Ascending aorta (tissue), 2 donors: ENCODE data around the gene SFXN4. TPM values are rescaled to one million over a fixed set of nuclear protein-coding genes. Genes with fewer than 3 reads are reported as not detected.

Experiments used
- DNase-seq, 2 donors: peaks; one replicate each; pipeline ENCODE4 v3.0.0-alpha.2; 2019; ENCODE audit warnings: low spot score in 2 of 2
- H3K27ac ChIP-seq, 2 donors: fragments of 200-600 bp; sonication (generic); one replicate each; pipeline ENCODE4 v1.5.1; 2016 to 2017; ENCODE audit warnings: mild to moderate bottlenecking in 1 of 2
- H3K27me3 ChIP-seq: fragments of 200-600 bp; sonication (generic); one replicate; pipeline ENCODE4 v1.5.1; 2017
- H3K36me3 ChIP-seq, 2 donors: fragments of 200-600 bp; sonication (generic); one replicate each; pipeline ENCODE4 v1.5.1; 2016
- H3K4me1 ChIP-seq, 2 donors: fragments of 200-600 bp; sonication (generic); one replicate each; pipeline ENCODE4 v1.5.1; 2016 to 2017; ENCODE audit warnings: mild to moderate bottlenecking in 1 of 2
- H3K4me3 ChIP-seq, 2 donors: fragments of 200-600 bp; sonication (generic); one replicate each; pipeline ENCODE4 v1.5.1; 2016 to 2017; ENCODE audit warnings: mild to moderate bottlenecking in 1 of 2
- H3K9me3 ChIP-seq, 2 donors: fragments of 200-600 bp; sonication (generic); one replicate each; pipeline ENCODE4 v1.5.1; 2016
- intact Hi-C: fragments of 100-400 bp; cut with DNase I; formaldehyde crosslinking; loops from one replicate; pipeline ENCODE4 v1.15.1; 2023
- total RNA-seq: library from RNA; depleted of rRNA; stranded (reverse); fragments of >200 nt; gene quantifications from one replicate; pipeline ENCODE4 v1.1.0, GENCODE V29; 2016
- TF ChIP-seq, protein P1 (sequence below), 3 experiments: fragments of 200-600 bp in 2 of 3; fragments of 450-650 bp in 1 of 3; sonication (generic) in 2 of 3; IDR thresholded peaks; one replicate each; pipeline ENCODE4 v1.5.1; 2016 to 2019; ENCODE audit warnings: antibody characterized with exemption in 3 of 3, mild to moderate bottlenecking in 1 of 3, moderate library complexity in 1 of 3

Gene SFXN4
- total RNA-seq, 1 donor from 2014 or later, result 13.7 TPM

DNA sequence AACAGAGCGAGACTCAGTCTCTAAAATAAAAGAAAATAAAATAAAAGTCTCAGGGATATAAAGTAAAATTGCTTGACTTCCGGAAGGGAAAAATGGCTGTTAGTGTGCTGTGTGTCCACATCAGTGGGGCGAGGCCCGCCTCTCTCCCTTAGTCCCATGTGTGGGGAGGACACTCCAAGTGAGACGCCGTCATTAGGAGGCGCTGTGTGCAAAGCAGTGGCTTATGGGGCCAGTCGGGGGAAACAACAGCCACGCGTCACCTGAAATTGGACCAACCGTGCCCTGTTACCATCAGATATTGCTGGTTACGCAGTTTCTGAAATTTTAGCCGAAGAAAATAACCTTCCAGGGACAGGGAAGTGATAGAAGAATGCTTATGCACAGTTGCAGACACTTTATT lies 15.8 kb downstream of the SFXN4 start:
- H3K4me1 ChIP-seq, result no peaks in the 10 kb centered on the region
- H3K27me3 ChIP-seq, result no peaks in the 10 kb centered on the region
- peaks cover 39 to 74% of the 10 kb centered on the region in 2 donors for H3K36me3 ChIP-seq
- TF ChIP-seq, protein P1, sequence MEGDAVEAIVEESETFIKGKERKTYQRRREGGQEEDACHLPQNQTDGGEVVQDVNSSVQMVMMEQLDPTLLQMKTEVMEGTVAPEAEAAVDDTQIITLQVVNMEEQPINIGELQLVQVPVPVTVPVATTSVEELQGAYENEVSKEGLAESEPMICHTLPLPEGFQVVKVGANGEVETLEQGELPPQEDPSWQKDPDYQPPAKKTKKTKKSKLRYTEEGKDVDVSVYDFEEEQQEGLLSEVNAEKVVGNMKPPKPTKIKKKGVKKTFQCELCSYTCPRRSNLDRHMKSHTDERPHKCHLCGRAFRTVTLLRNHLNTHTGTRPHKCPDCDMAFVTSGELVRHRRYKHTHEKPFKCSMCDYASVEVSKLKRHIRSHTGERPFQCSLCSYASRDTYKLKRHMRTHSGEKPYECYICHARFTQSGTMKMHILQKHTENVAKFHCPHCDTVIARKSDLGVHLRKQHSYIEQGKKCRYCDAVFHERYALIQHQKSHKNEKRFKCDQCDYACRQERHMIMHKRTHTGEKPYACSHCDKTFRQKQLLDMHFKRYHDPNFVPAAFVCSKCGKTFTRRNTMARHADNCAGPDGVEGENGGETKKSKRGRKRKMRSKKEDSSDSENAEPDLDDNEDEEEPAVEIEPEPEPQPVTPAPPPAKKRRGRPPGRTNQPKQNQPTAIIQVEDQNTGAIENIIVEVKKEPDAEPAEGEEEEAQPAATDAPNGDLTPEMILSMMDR (IDR thresholded peaks at IDR 0.05), result no peak
- no peak overlapping the region for H3K27ac ChIP-seq
- no peak for DNase-seq
- H3K4me3 ChIP-seq, result no peak overlapping the region
- H3K9me3 ChIP-seq, result no peaks in the 10 kb centered on the region
- intact Hi-C loops, result no loop called here

DNA sequence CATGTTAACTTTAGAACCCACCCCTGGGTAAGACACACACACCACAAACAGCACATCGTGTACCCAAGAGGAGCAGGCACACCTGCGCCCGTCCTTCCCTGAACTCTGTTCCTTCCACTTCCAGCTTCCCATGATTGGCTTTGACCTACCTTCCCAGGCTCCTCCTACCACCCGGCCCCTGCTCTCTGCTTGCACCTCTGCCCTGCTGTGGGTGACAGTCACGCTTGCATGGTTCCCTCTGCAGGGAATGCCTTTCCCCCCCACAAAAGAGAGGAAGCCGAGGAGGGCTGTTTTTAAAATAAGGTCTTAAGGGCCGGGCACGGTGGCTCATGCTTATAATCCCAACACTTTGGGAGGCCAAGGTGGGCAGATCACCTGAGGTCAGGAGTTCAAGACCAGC lies 16.4 kb downstream of the SFXN4 start:
- no peaks in the 10 kb centered on the region for H3K9me3 ChIP-seq
- no peak overlapping the region for H3K27ac ChIP-seq
- no peak overlapping the region for H3K4me3 ChIP-seq
- no peak for DNase-seq
- no peaks in the 10 kb centered on the region for H3K4me1 ChIP-seq
- TF ChIP-seq, protein P1 (IDR thresholded peaks at IDR 0.05), result no peak
- intact Hi-C loops, result no loop called here
- H3K27me3 ChIP-seq, result no peaks in the 10 kb centered on the region
- peaks cover 33 to 68% of the 10 kb centered on the region in 2 donors for H3K36me3 ChIP-seq

DNA sequence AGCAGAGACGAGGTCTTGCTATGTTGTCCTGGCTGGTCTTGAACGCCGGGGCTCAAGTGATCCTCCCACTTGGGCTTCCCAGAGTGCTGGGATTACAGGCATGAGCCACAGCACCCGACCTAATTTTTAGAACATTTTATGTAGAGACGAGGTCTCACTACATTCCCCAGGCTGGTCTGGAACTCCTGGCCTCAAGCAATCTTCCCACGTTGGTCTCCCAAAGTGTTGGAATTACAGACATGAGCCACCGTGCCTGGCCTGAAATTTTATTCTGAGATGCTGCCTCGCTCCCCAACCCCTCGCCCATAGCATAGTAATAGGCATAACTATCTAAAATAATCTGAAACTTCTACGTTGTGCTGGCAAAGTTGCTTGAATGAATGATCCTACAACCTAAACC lies 21.9 kb downstream of the SFXN4 start:
- intact Hi-C loops, result no loop called here
- TF ChIP-seq, protein P1 (IDR thresholded peaks at IDR 0.05), result no peak

DNA sequence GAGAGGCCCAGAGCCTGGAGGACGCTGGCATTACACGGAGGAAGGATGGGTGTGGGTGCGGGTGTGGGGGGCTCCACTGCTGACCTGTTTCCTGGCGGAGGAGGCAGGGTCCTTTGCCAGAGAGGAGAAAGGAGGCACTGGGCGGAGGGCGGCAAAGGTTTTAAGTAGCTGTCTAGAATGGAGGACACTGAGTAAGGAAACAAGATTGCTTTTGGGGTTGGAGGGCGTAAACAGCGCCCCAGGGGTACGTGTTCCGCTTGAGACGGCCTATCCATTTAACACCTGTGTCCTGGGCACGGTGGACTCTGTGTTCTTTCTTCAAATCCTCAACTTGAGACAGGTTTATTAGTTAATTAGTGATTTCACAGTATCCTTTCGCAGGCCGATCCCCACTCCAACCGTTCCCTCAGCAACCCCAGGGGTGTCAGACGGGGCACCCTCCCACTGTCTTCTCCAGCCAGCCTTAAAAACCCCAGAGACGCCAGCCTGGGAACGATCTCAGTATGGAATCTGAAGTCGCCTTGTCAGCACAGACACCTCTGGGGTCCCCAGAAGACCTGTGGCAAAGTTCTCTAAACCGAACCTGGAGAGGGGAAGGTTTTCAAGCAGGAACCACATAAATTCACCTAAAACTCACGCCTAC lies 24.8 kb downstream of the SFXN4 start:
- no peak for DNase-seq
- Histone ChIP-seq H3K9me3 (no peaks in the 10 kb centered on the region), H3K36me3 (peaks cover under 1 to 16% of the 10 kb centered on the region in 2 donors), H3K4me1 (no peaks in the 10 kb centered on the region), H3K27ac (no peak overlapping the region), H3K27me3 (no peaks in the 10 kb centered on the region), H3K4me3 (no peak overlapping the region)
- intact Hi-C loops, result no loop called here
- TF ChIP-seq, protein P1 (IDR thresholded peaks at IDR 0.05), result no peak

More for the DNA sequence above, 21.9 kb downstream of the SFXN4 start:
- Histone ChIP-seq H3K9me3 (no peaks in the 10 kb centered on the region), H3K4me1 (no peaks in the 10 kb centered on the region), H3K4me3 (no peak overlapping the region), H3K27ac (no peak overlapping the region), H3K27me3 (no peaks in the 10 kb centered on the region), H3K36me3 (peaks cover 20 to 35% of the 10 kb centered on the region in 2 donors)
- DNase-seq, result no peak

DNA sequence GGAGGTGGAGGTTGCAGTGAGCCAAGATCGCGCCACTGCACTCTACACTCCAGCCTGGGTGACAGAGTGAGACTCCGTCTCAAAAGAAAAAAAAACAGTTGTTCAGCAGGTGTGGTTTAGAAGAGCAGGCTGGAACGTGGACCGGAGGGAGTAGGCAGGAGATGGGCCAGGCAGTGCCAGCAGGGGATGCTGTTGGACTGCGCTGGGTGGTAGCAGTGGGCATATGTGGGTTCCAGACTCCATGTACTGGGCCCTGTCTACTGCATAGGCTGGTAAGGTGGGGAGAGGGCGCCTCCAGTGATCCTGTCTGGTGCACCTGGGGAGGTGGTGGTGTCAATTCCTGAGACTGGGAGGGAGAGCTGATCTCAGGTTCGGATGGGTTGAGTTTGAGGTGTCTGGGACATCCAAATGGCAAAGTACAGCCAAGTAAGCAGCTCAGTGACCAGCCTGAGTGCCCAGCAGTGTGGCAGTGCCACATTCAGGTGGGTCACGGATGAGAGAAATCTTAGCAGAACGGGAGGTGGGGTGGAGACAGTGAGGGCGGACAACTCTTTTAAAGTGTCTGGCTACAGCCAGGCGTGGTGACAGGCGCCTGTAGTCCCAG lies 25.9 kb downstream of the SFXN4 start:
- Histone ChIP-seq H3K4me1 (no peaks in the 10 kb centered on the region), H3K4me3 (no peak overlapping the region), H3K36me3 (peaks cover 0 to 12% of the 10 kb centered on the region in 2 donors), H3K27ac (no peak overlapping the region), H3K9me3 (no peaks in the 10 kb centered on the region), H3K27me3 (no peaks in the 10 kb centered on the region)
- DNase-seq, result no peak
- intact Hi-C loops, result no loop called here
- TF ChIP-seq, protein P1 (IDR thresholded peaks at IDR 0.05), result peak; percentile 19 to 53 (median 33)
